HepG2 (cell line): Measurements from ENCODE around the gene PRKD2. TPM values are rescaled to one million over a fixed set of nuclear protein-coding genes. Genes with fewer than 3 reads are reported as not detected.
A peak's percentile ranks its signal among the peaks of the same experiment; 100 is the strongest.

Experiments used
- AGO2 ChIP-seq: fragments of 200-400 bp; formaldehyde crosslinking; optimal IDR thresholded peaks from 2 replicates; pipeline ENCODE3; 2017; ENCODE audit warnings: mild to moderate bottlenecking, low read depth, low read length, moderate library complexity
- CENPT ChIP-seq: sonication (generic); formaldehyde crosslinking; IDR thresholded peaks from 2 replicates; pipeline ENCODE4 v1.8.0; 2022; ENCODE audit warnings: low read depth, mild to moderate bottlenecking, moderate library complexity, missing genetic modification reagents
- DMAP1 ChIP-seq: IDR thresholded peaks from 2 replicates; pipeline ENCODE4 v1.6.1; 2016
- HCFC1 ChIP-seq: fragments of 150-350 bp; IDR thresholded peaks from 2 replicates; pipeline ENCODE4 v1.6.1; 2014; ENCODE audit warnings: low read depth, low read length
- HMG20B ChIP-seq: conservative IDR thresholded peaks from 2 replicates; pipeline ENCODE4 v1.6.1; 2016; ENCODE audit warnings: missing genetic modification reagents, missing compliant biosample characterization
- IRF2 ChIP-seq: IDR thresholded peaks from 2 replicates; pipeline ENCODE4 v1.6.1; 2018; ENCODE audit warnings: missing genetic modification reagents, missing compliant biosample characterization
- KLF16 ChIP-seq, 2 experiments: sonication (generic) in 1 of 2; formaldehyde crosslinking in 1 of 2; IDR thresholded peaks; 2 replicates each; pipeline versions ENCODE4 v1.6.1 to v1.8.0; 2016 to 2023; ENCODE audit warnings: missing genetic modification reagents in 2 of 2, missing compliant biosample characterization in 1 of 2
- MAF1 ChIP-seq: sonication (generic); formaldehyde crosslinking; IDR thresholded peaks from 2 replicates; pipeline ENCODE4 v1.5.0; 2020; ENCODE audit warnings: missing genetic modification reagents, borderline replicate concordance
- MAZ ChIP-seq, 2 experiments: sonication (generic) in 1 of 2; formaldehyde crosslinking in 1 of 2; IDR thresholded peaks; 2 replicates each; pipeline versions ENCODE4 v1.5.0 to v1.6.1; 2012 to 2020; ENCODE audit warnings: low read depth in 2 of 2, mild to moderate bottlenecking in 2 of 2, borderline replicate concordance in 1 of 2, improper control_type of control experiment in 1 of 2, low read length in 1 of 2, missing genetic modification reagents in 1 of 2, moderate library complexity in 1 of 2
- MYC ChIP-seq: sonication (generic); formaldehyde crosslinking; IDR thresholded peaks from 2 replicates; pipeline ENCODE4 v1.9.0; 2021; ENCODE audit warnings: missing genetic modification reagents, borderline replicate concordance
- NR0B2 ChIP-seq: sonication (generic); formaldehyde crosslinking; IDR thresholded peaks from 2 replicates; pipeline ENCODE4 v1.4.0; 2020; ENCODE audit warnings: mild to moderate bottlenecking, missing genetic modification reagents
- RARA ChIP-seq: IDR thresholded peaks from 2 replicates; pipeline ENCODE4 v1.6.1; 2016; ENCODE audit warnings: missing genetic modification reagents, missing compliant biosample characterization
- TCF7 ChIP-seq: sonication (generic); IDR thresholded peaks from 2 replicates; pipeline ENCODE4 v1.6.1; 2016; ENCODE audit warnings: antibody characterized with exemption, low read depth
- TCF7L2 ChIP-seq: IDR thresholded peaks from 2 replicates; pipeline ENCODE4 v1.6.1; 2011; ENCODE audit warnings: mild to moderate bottlenecking, low read depth, low read length, moderate library complexity
- THAP8 ChIP-seq: sonication (generic); formaldehyde crosslinking; IDR thresholded peaks from 2 replicates; pipeline ENCODE4 v1.5.1; 2020; ENCODE audit warnings: missing genetic modification reagents, mild to moderate bottlenecking, borderline replicate concordance
- TRIM24 ChIP-seq: sonication (generic); formaldehyde crosslinking; IDR thresholded peaks from 2 replicates; pipeline ENCODE4 v1.8.0; 2022; ENCODE audit warnings: mild to moderate bottlenecking, missing genetic modification reagents
- YEATS4 ChIP-seq: sonication (generic); formaldehyde crosslinking; IDR thresholded peaks from 2 replicates; pipeline ENCODE4 v1.4.0; 2020; ENCODE audit warnings: missing genetic modification reagents, borderline replicate concordance
- ZBTB42 ChIP-seq: sonication (generic); formaldehyde crosslinking; IDR thresholded peaks from 2 replicates; pipeline ENCODE4 v1.5.0; 2020; ENCODE audit warnings: mild to moderate bottlenecking, missing genetic modification reagents
- ZBTB43 ChIP-seq: sonication (generic); formaldehyde crosslinking; conservative IDR thresholded peaks from 2 replicates; pipeline ENCODE4 v1.4.0; 2020; ENCODE audit warnings: missing genetic modification reagents
- ZNF280B ChIP-seq: sonication (generic); formaldehyde crosslinking; IDR thresholded peaks from 2 replicates; pipeline ENCODE4 v1.5.0; 2020; ENCODE audit warnings: missing genetic modification reagents, mild to moderate bottlenecking, borderline replicate concordance
- ZNF446 ChIP-seq: sonication (generic); formaldehyde crosslinking; IDR thresholded peaks from 2 replicates; pipeline ENCODE4 v1.5.0; 2020; ENCODE audit warnings: mild to moderate bottlenecking, missing genetic modification reagents
- ZNF547 ChIP-seq: sonication (generic); formaldehyde crosslinking; IDR thresholded peaks from 2 replicates; pipeline ENCODE4 v1.5.1; 2020; ENCODE audit warnings: mild to moderate bottlenecking, missing genetic modification reagents
- ZNF552 ChIP-seq: sonication (generic); formaldehyde crosslinking; IDR thresholded peaks from 2 replicates; pipeline ENCODE4 v1.9.0; 2022; ENCODE audit warnings: missing genetic modification reagents, mild to moderate bottlenecking, borderline replicate concordance
- ZNF660 ChIP-seq: sonication (generic); formaldehyde crosslinking; IDR thresholded peaks from 2 replicates; pipeline ENCODE4 v1.5.1; 2020; ENCODE audit warnings: mild to moderate bottlenecking, low read depth, missing genetic modification reagents, borderline replicate concordance
- ZNF776 ChIP-seq: sonication (generic); formaldehyde crosslinking; IDR thresholded peaks from 2 replicates; pipeline ENCODE4 v1.4.0; 2020; ENCODE audit warnings: mild to moderate bottlenecking, missing genetic modification reagents
- polyA plus RNA-seq, 8 experiments: library from polyadenylated mRNA; depleted of rRNA in 3 of 8; stranded (reverse) in 7 of 8; unstranded in 1 of 8; fragments of >200 nt; fragmentation: Illumina TruSeq in 4 of 8; extraction: Trizol in 4 of 8; gene quantifications; 2 replicates each; pipeline versions ENCODE4 v1.2.1 to v1.2.3, GENCODE V29; 2011 to 2016; ENCODE audit warnings: low read depth in 4 of 8, missing spikeins in 1 of 8, mixed read lengths in 1 of 8; ENCODE audit not compliant: insufficient read depth in 1 of 8
- total RNA-seq, 5 experiments: library from RNA; depleted of rRNA; stranded (reverse); fragments of >200 nt; fragmentation: Illumina TruSeq; extraction: Trizol; gene quantifications; 2 replicates each; pipeline ENCODE4 v1.2.3, GENCODE V29; 2016; ENCODE audit warnings: low read depth in 1 of 5
- TF ChIP-seq, protein P1 (sequence below): IDR thresholded peaks from 2 replicates; pipeline ENCODE4 v1.6.1; 2016; ENCODE audit warnings: missing genetic modification reagents, missing compliant biosample characterization

Gene PRKD2
- total and polyA plus RNA-seq, 2 of the 13 experiments (the other 11 are each of a cell fraction or from before 2014, with no cell fraction given) = 6.7 to 7.3 TPM

DNA sequence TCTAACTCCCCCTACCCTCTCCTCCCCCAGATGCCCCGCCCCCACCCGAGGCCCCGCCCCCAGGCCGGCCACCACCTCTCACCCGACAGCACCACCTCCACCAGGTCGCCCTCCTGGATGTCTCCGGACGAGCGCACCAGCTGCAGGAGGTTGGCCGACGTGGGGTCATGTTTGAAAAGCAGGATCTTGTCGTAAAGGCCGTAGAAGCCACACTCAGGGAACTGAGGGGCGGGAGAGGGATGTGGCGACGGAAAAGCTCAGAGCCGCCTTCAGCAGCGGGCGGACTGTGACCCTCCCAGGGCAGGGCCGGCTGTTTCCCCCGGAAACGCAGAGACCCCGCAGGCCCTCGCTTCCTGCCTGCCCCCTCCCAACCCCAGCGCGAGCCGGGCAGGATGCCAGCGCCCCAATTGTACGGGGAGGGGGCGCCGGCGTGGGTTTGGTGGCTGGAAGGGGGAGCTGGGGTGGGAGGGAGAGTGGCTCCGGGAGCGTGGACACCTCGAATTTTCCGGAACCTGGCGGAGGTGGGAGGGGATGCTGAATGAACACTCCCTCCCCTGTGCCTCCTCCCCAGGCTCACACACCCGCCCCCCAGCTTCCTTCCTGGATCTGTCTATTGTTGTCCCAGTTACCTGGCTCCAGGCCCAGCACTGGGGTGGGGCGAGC lies 3.0 kb downstream of the PRKD2 start (continued):
- TF ChIP-seq ZNF776 (CRISPR knock-in tag) (no peak), ZNF446 (CRISPR knock-in tag) (no peak), MYC (CRISPR knock-in tag) (0 out of 2 replicates have a peak, but pooled peaks have one; percentile 24), ZBTB43 (CRISPR knock-in tag) (no peak), ZNF280B (CRISPR knock-in tag) (no peak), YEATS4 (CRISPR knock-in tag) (peak; percentile 46; the same call in 1 of the 2 replicates), MAF1 (CRISPR knock-in tag) (0 out of 2 replicates have a peak, but pooled peaks have one; percentile 9), MAZ (IDR thresholded peaks at IDR 0.05; ENCODE audit: borderline replicate concordance, low read depth, low read length) (peak; percentile 24; the same call in 1 of the 2 replicates), MAZ (CRISPR knock-in tag; IDR thresholded peaks at IDR 0.05; ENCODE audit: low read depth) (peak; percentile 75; the same call in 1 of the 2 replicates), KLF16 (CRISPR knock-in tag; IDR thresholded peaks at IDR 0.05) (no peak; a peak in 1 of 4 replicates), IRF2 (CRISPR knock-in tag) (peak; percentile 19; the same call in 1 of the 2 replicates), THAP8 (CRISPR knock-in tag) (peak; percentile 65; the same call in 1 of the 2 replicates), RARA (CRISPR knock-in tag) (no peak), TCF7 (no peak), NR0B2 (CRISPR knock-in tag) (no peak), ZNF660 (no peak), HCFC1 (no peak), AGO2 (peak; percentile 48), TCF7L2 (no peak), ZNF547 (CRISPR knock-in tag) (no peak), TRIM24 (CRISPR knock-in tag) (no peak), CENPT (CRISPR knock-in tag) (no peak), ZBTB42 (CRISPR knock-in tag) (no peak), HMG20B (no peak), DMAP1 (CRISPR knock-in tag) (peak; percentile 24; the same call in 1 of the 2 replicates), ZNF552 (CRISPR knock-in tag) (no peak)
- TF ChIP-seq, protein P1, sequence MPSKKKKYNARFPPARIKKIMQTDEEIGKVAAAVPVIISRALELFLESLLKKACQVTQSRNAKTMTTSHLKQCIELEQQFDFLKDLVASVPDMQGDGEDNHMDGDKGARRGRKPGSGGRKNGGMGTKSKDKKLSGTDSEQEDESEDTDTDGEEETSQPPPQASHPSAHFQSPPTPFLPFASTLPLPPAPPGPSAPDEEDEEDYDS (CRISPR knock-in tag) = no peak
